Measurements from ENCODE around the gene KCNIP3. TPM values are rescaled to one million over a fixed set of nuclear protein-coding genes. Genes with fewer than 3 reads are reported as not detected.

Gene KCNIP3
- total RNA-seq, 1 donor from 2014 or later = 0.68 TPM

- Mint-ChIP-seq H3K9me3 (ENCODE audit: unreplicated experiment) (no peaks in the 10 kb centered on the region), H3K36me3 (ENCODE audit: low read depth, unreplicated experiment) (no peaks in the 10 kb centered on the region), H3K4me1 (ENCODE audit: low read depth, unreplicated experiment) (no peaks in the 10 kb centered on the region), H3K27ac (ENCODE audit: unreplicated experiment) (no peak overlapping the region), H3K27me3 (ENCODE audit: low read depth, unreplicated experiment) (peaks cover 43% of the 10 kb centered on the region), H3K4me3 (ENCODE audit: unreplicated experiment) (no peak overlapping the region)
- Histone ChIP-seq H3K27ac (ENCODE audit: low read depth, low read length) (no peak overlapping the region), H3K4me2 (ENCODE audit: low read length) (no peak overlapping the region), H3K27me3 (ENCODE audit: insufficient read depth, low read length) (peaks cover 2% of the 10 kb centered on the region), H3K4me1 (ENCODE audit: insufficient read depth, low read length) (no peaks in the 10 kb centered on the region), H3K9ac (ENCODE audit: low read length) (no peak overlapping the region), H4K20me1 (ENCODE audit: insufficient read depth, low read length) (no peaks in the 10 kb centered on the region), H3K4me3 (ENCODE audit: insufficient read depth, low read depth, low read length) (no peak overlapping the region), H2AFZ (ENCODE audit: low read depth, low read length) (no peak overlapping the region), H3K79me2 (ENCODE audit: insufficient read depth, low read length) (no peaks in the 10 kb centered on the region), H3K9me3 (ENCODE audit: insufficient read depth, low read depth, low read length) (no peaks in the 10 kb centered on the region), H3K36me3 (ENCODE audit: insufficient read depth, low read length) (no peaks in the 10 kb centered on the region)
- FAIRE-seq (no peak), DNase-seq (ENCODE audit: low read depth) (no peak)
- TF ChIP-seq EZH2 (IDR thresholded peaks at IDR 0.05; ENCODE audit: insufficient read depth, low read length) = no peak
- no peak for TF ChIP-seq CTCF (IDR thresholded peaks at IDR 0.05; ENCODE audit: insufficient read depth, low read depth, low read length)
Measured at GRCh38 chr2:95381212-95382191, 84.4 kb downstream of the KCNIP3 start.

GRCh38 chr2:95382192-95382591, 85.0 kb downstream of the KCNIP3 start:
- no peak overlapping the region for H3K4me3 ChIP-seq (ENCODE audit: insufficient read depth, low read depth, low read length)
- no peaks in the 10 kb centered on the region for H4K20me1 ChIP-seq (ENCODE audit: insufficient read depth, low read length)
- H3K27me3 ChIP-seq (ENCODE audit: insufficient read depth, low read length) = peaks cover 2% of the 10 kb centered on the region
- H3K4me1 ChIP-seq (ENCODE audit: insufficient read depth, low read length) = no peaks in the 10 kb centered on the region
- Mint-ChIP-seq H3K27me3 (ENCODE audit: low read depth, unreplicated experiment) (peaks cover 36% of the 10 kb centered on the region), H3K36me3 (ENCODE audit: low read depth, unreplicated experiment) (no peaks in the 10 kb centered on the region), H3K4me3 (ENCODE audit: unreplicated experiment) (no peak overlapping the region), H3K4me1 (ENCODE audit: low read depth, unreplicated experiment) (no peaks in the 10 kb centered on the region), H3K9me3 (ENCODE audit: unreplicated experiment) (no peaks in the 10 kb centered on the region), H3K27ac (ENCODE audit: unreplicated experiment) (no peak overlapping the region)
- no peaks in the 10 kb centered on the region for H3K9me3 ChIP-seq (ENCODE audit: insufficient read depth, low read depth, low read length)
- H3K27ac ChIP-seq (ENCODE audit: low read depth, low read length) = no peak overlapping the region
- no peak overlapping the region for H2AFZ ChIP-seq (ENCODE audit: low read depth, low read length)
- no peaks in the 10 kb centered on the region for H3K79me2 ChIP-seq (ENCODE audit: insufficient read depth, low read length)
- no peak overlapping the region for H3K4me2 ChIP-seq (ENCODE audit: low read length)
- no peak overlapping the region for H3K9ac ChIP-seq (ENCODE audit: low read length)
- no peaks in the 10 kb centered on the region for H3K36me3 ChIP-seq (ENCODE audit: insufficient read depth, low read length)
- FAIRE-seq (no peak), DNase-seq (ENCODE audit: low read depth) (no peak)
- TF ChIP-seq CTCF (IDR thresholded peaks at IDR 0.05; ENCODE audit: insufficient read depth, low read depth, low read length) (no peak), EZH2 (IDR thresholded peaks at IDR 0.05; ENCODE audit: insufficient read depth, low read length) (no peak)

Data from astrocyte (in vitro differentiated cells and primary cell).